Esophagus muscularis mucosa (tissue), 4 donors: ENCODE data around the gene LARP4B.

Experiments used
- CTCF ChIP-seq, 3 experiments: fragments of 200-600 bp in 2 of 3; fragments of 450-650 bp in 1 of 3; sonication (generic) in 2 of 3; IDR thresholded peaks; one replicate each; pipeline ENCODE4 v1.5.1; 2017 to 2019; ENCODE audit warnings: antibody characterized with exemption in 3 of 3, mild to moderate bottlenecking in 2 of 3, moderate library complexity in 1 of 3
- EP300 ChIP-seq: sonication (generic); formaldehyde crosslinking; IDR thresholded peaks from one replicate; pipeline ENCODE4 v1.6.1; 2017; ENCODE audit warnings: antibody characterized with exemption
- POLR2AphosphoS5 ChIP-seq, 2 donors: sonication (generic); formaldehyde crosslinking; IDR thresholded peaks; one replicate each; pipeline ENCODE4 v1.6.1; 2017; ENCODE audit warnings: antibody characterized with exemption in 2 of 2

GRCh38 chr10:776772-777171 lies 154.7 kb downstream of the LARP4B start:
- no peak for TF ChIP-seq CTCF (IDR thresholded peaks at IDR 0.05)
- no peak for TF ChIP-seq EP300
- no peak for TF ChIP-seq POLR2AphosphoS5 (IDR thresholded peaks at IDR 0.05)
